Panc1 (cell line): ENCODE results near the gene PSMB10. TPM values are rescaled to one million over a fixed set of nuclear protein-coding genes. Genes with fewer than 3 reads are reported as not detected.

Source experiments
- ATAC-seq: fragments of 200-7000 bp; cut with Tn5 transposase; 2 replicates; pipeline ENCODE4 v1.9.1; 2020; ENCODE audit warnings: mild to moderate bottlenecking, moderate library complexity
- BruUV-seq: library from RNA; stranded (reverse); fragments of 400-500 nt; replicated peaks from 2 replicates; lab custom pipeline; 2021; lab: Mats Ljungman, UMichigan
- CTCF ChIA-PET: fragments of 300-600 bp; sonication (Branson Sonifier 250); formaldehyde crosslinking; loops from one replicate; lab custom pipeline; 2022; ENCODE audit warnings: antibody characterized with exemption; lab: Charles Lee
- POLR2A ChIA-PET: fragments of 300-600 bp; sonication (Branson Sonifier 250); formaldehyde crosslinking; loops from one replicate; lab custom pipeline; 2022; ENCODE audit warnings: antibody characterized with exemption; lab: Charles Lee
- DNase-seq: peaks from one replicate; pipeline ENCODE4 v3.0.0-alpha.2; 2010; ENCODE audit warnings: low read depth, low spot score
- H3K27ac ChIP-seq: 2 replicates; pipeline ENCODE4 v1.5.1; 2011; ENCODE audit warnings: mild to moderate bottlenecking, low read length, inconsistent platforms
- H3K27me3 ChIP-seq: fragments of 200-500 bp; sonication (Bioruptor generic); 2 replicates; pipeline ENCODE4 v1.6.0; 2014; ENCODE audit warnings: low read length, inconsistent platforms; ENCODE audit not compliant: control insufficient read depth, insufficient read depth
- H3K36me3 ChIP-seq: fragments of 200-500 bp; sonication (Bioruptor generic); 2 replicates; pipeline ENCODE4 v1.5.1; 2014; ENCODE audit warnings: inconsistent platforms, mild to moderate bottlenecking, low read length, moderate library complexity; ENCODE audit not compliant: control insufficient read depth, insufficient read depth
- H3K4me1 ChIP-seq: 2 replicates; pipeline ENCODE4 v1.5.1; 2011; ENCODE audit warnings: inconsistent platforms, mild to moderate bottlenecking, low read length, moderate library complexity; ENCODE audit not compliant: control insufficient read depth, insufficient read depth
- H3K4me3 ChIP-seq, 2 experiments: 2 replicates each; pipeline ENCODE4 v1.5.1; 2011 to 2012; ENCODE audit warnings: low read depth in 2 of 2, low read length in 2 of 2, mild to moderate bottlenecking in 2 of 2, inconsistent platforms in 1 of 2, moderate library complexity in 1 of 2
- H3K9me3 ChIP-seq: fragments of 200-500 bp; sonication (Bioruptor generic); 2 replicates; pipeline ENCODE4 v1.5.1; 2014; ENCODE audit warnings: low read depth, mild to moderate bottlenecking, inconsistent platforms, low read length, moderate library complexity; ENCODE audit not compliant: control insufficient read depth, insufficient read depth
- POLR2AphosphoS5 ChIP-seq: IDR thresholded peaks from 2 replicates; pipeline ENCODE4 v1.6.1; 2012; ENCODE audit warnings: mild to moderate bottlenecking, low read depth, low read length, moderate library complexity
- REST ChIP-seq, 2 experiments: IDR thresholded peaks; 2 replicates each; pipeline ENCODE4 v1.6.1; 2011 to 2012; ENCODE audit warnings: low read depth in 2 of 2, control low read depth in 1 of 2, low read length in 1 of 2, mild to moderate bottlenecking in 1 of 2, moderate library complexity in 1 of 2; ENCODE audit not compliant: insufficient read depth in 1 of 2
- SIN3A ChIP-seq: IDR thresholded peaks from 2 replicates; pipeline ENCODE4 v1.6.1; 2012; ENCODE audit warnings: low read depth, mild to moderate bottlenecking, low read length, moderate library complexity, borderline replicate concordance; ENCODE audit not compliant: insufficient read depth
- TCF7L2 ChIP-seq: IDR thresholded peaks from 2 replicates; pipeline ENCODE4 v1.6.1; 2011; ENCODE audit warnings: mild to moderate bottlenecking, low read depth, low read length, inconsistent platforms
- in situ Hi-C: cut with HindIII; loops from 2 replicates; pipeline ENCODE4 v1.10.0; 2016; ENCODE audit warnings: low sequenced_read_pairs, low pct_unique_long_range_greater_than_20kb
- intact Hi-C: fragments of 100-400 bp; cut with micrococcal nuclease; formaldehyde crosslinking; loops from one replicate; pipeline ENCODE4 v1.10.0; 2022; ENCODE audit not compliant: unreplicated experiment
- total RNA-seq: library from RNA; stranded (reverse); gene quantifications from one replicate; pipeline ENCODE4 v1.2.1, GENCODE V29; 2021; ENCODE audit not compliant: unreplicated experiment
- TF ChIP-seq, protein P1 (sequence below): fragments of 450-650 bp; IDR thresholded peaks from 2 replicates; pipeline ENCODE4 v1.5.1; 2017; ENCODE audit warnings: mild to moderate bottlenecking

Gene PSMB10
- total RNA-seq, 1 experiment from 2014 or later: 47.7 TPM

- ChIA-PET POLR2A (no interaction called here), CTCF (interaction anchor here (0.6 kb wide), 1 partner anchor 173 kb away, joined by 6 read pairs; no protein-coding TSS in a partner anchor)
- no TSS peak for BruUV-seq
Measured at GRCh38 chr16:67950335-67950843, 13.7 kb upstream of the PSMB10 start.

GRCh38 chr16:67949645-67950044, 13.0 kb upstream of the PSMB10 start:
- H3K9me3 ChIP-seq: no peaks in the 10 kb centered on the region
- ChIA-PET CTCF (no interaction called here), POLR2A (no interaction called here)
- no peaks in the 10 kb centered on the region for H3K27me3 ChIP-seq
- H3K4me3 ChIP-seq: no peak overlapping the region
- no peaks in the 10 kb centered on the region for H3K4me1 ChIP-seq
- intact Hi-C loops: no loop called here
- H3K36me3 ChIP-seq: no peaks in the 10 kb centered on the region
- BruUV-seq: no TSS peak
- DNase-seq (no peak), ATAC-seq (no peak)
- no peak overlapping the region for H3K27ac ChIP-seq
- in situ Hi-C loops: no loop called here
- TF ChIP-seq POLR2AphosphoS5 (no peak), REST (IDR thresholded peaks at IDR 0.05; ENCODE audit: insufficient read depth in 1 of 2, low read depth in 2 of 2, low read length in 1 of 2) (no peak), TCF7L2 (no peak)
- TF ChIP-seq, protein P1, sequence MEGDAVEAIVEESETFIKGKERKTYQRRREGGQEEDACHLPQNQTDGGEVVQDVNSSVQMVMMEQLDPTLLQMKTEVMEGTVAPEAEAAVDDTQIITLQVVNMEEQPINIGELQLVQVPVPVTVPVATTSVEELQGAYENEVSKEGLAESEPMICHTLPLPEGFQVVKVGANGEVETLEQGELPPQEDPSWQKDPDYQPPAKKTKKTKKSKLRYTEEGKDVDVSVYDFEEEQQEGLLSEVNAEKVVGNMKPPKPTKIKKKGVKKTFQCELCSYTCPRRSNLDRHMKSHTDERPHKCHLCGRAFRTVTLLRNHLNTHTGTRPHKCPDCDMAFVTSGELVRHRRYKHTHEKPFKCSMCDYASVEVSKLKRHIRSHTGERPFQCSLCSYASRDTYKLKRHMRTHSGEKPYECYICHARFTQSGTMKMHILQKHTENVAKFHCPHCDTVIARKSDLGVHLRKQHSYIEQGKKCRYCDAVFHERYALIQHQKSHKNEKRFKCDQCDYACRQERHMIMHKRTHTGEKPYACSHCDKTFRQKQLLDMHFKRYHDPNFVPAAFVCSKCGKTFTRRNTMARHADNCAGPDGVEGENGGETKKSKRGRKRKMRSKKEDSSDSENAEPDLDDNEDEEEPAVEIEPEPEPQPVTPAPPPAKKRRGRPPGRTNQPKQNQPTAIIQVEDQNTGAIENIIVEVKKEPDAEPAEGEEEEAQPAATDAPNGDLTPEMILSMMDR: no peak

More at GRCh38 chr16:67950335-67950843, 13.7 kb upstream of the PSMB10 start:
- TF ChIP-seq SIN3A: no peak
- TF ChIP-seq REST (IDR thresholded peaks at IDR 0.05; ENCODE audit: insufficient read depth in 1 of 2, low read depth in 2 of 2, low read length in 1 of 2): no peak
- no peak for TF ChIP-seq TCF7L2
- TF ChIP-seq, protein P1: no peak
- TF ChIP-seq POLR2AphosphoS5: no peak
- DNase-seq (no peak), ATAC-seq (no peak)
- in situ Hi-C loops: no loop called here
- Histone ChIP-seq H3K9me3 (no peaks in the 10 kb centered on the region), H3K36me3 (no peaks in the 10 kb centered on the region), H3K27ac (no peak overlapping the region), H3K27me3 (no peaks in the 10 kb centered on the region), H3K4me3 (no peak overlapping the region), H3K4me1 (no peaks in the 10 kb centered on the region)
- intact Hi-C loops: no loop called here
